Endothelial cell of umbilical vein (primary cell): ENCODE data around the gene CLASRP. TPM values are rescaled to one million over a fixed set of nuclear protein-coding genes. Genes with fewer than 3 reads are reported as not detected.

ENCODE experiments used
- BruUV-seq: library from RNA; stranded (reverse); fragments of 400-500 nt; replicated peaks from 2 replicates; lab custom pipeline; 2021; lab: Mats Ljungman, UMichigan
- CTCF ChIA-PET: fragments of 300-600, 350-600 bp; sonication (Branson Sonifier 250); formaldehyde crosslinking; loops from one replicate; lab custom pipeline; 2021; ENCODE audit warnings: antibody characterized with exemption, inconsistent platforms; lab: Charles Lee
- POLR2A ChIA-PET: fragments of 300-600, 350-600 bp; sonication (Branson Sonifier 250); formaldehyde crosslinking; loops from one replicate; lab custom pipeline; 2021; ENCODE audit warnings: antibody characterized with exemption, inconsistent platforms; lab: Charles Lee
- DNase-seq: peaks from one replicate; pipeline ENCODE4 v3.0.0-alpha.2; 2011; ENCODE audit warnings: low read depth, low spot score
- FAIRE-seq: peaks from 2 replicates; lab custom pipeline; 2011; peaks lifted over from hg19 to GRCh38; lab: Jason Lieb, UNC
- H2AFZ ChIP-seq: 2 replicates; pipeline ENCODE4 v1.6.0; 2012; ENCODE audit warnings: low read depth, low read length, control low read depth, inconsistent platforms
- H3K27ac ChIP-seq: 2 replicates; pipeline ENCODE4 v1.5.1; 2011; ENCODE audit warnings: low read depth, mild to moderate bottlenecking, control low read depth, low read length, moderate library complexity; ENCODE audit not compliant: insufficient read depth
- H3K27me3 ChIP-seq, 2 experiments: 2 replicates each; pipeline versions ENCODE4 v1.6.0 to v1.6.1; 2011; ENCODE audit warnings: low read length in 2 of 2, mixed read lengths in 1 of 2; ENCODE audit not compliant: control insufficient read depth in 2 of 2, insufficient read depth in 2 of 2
- H3K36me3 ChIP-seq, 2 experiments: 2 replicates in 1 of 2; 3 replicates in 1 of 2; pipeline ENCODE4 v1.5.1; 2011; ENCODE audit warnings: low read length in 2 of 2, mild to moderate bottlenecking in 1 of 2, moderate library complexity in 1 of 2; ENCODE audit not compliant: control insufficient read depth in 2 of 2, insufficient read depth in 2 of 2; ENCODE audit errors: extremely low read depth in 1 of 2
- H3K4me1 ChIP-seq: 3 replicates; pipeline ENCODE4 v1.5.1; 2011; ENCODE audit warnings: mild to moderate bottlenecking, low read length; ENCODE audit not compliant: control insufficient read depth, insufficient read depth; ENCODE audit errors: extremely low read depth
- H3K4me2 ChIP-seq: 2 replicates; pipeline ENCODE4 v1.6.1; 2011; ENCODE audit warnings: low read length, control low read depth, mixed read lengths; ENCODE audit not compliant: insufficient read depth
- H3K4me3 ChIP-seq, 3 experiments: fragments of 200-600 bp in 1 of 3; sonication (generic), shearing (Covaris generic) in 1 of 3; replicated peaks in 1 of 3; 2 replicates each; pipeline ENCODE4 v1.5.1; 2011 to 2016; ENCODE audit warnings: control low read depth in 3 of 3, low read length in 3 of 3, mild to moderate bottlenecking in 2 of 3, inconsistent platforms in 1 of 3, low read depth in 1 of 3, moderate library complexity in 1 of 3; ENCODE audit not compliant: insufficient read depth in 1 of 3
- H3K79me2 ChIP-seq: 2 replicates; pipeline ENCODE4 v1.6.0; 2012; ENCODE audit warnings: low read length, inconsistent platforms; ENCODE audit not compliant: control insufficient read depth, insufficient read depth
- H3K9ac ChIP-seq: replicated peaks from 2 replicates; pipeline ENCODE3; 2011; ENCODE audit warnings: low read length, control low read depth; ENCODE audit not compliant: insufficient read depth; ENCODE audit errors: extremely low read depth
- H3K9me1 ChIP-seq: replicated peaks from 3 replicates; pipeline ENCODE4 v1.6.0; 2011; ENCODE audit warnings: mild to moderate bottlenecking, low read length; ENCODE audit not compliant: control insufficient read depth, insufficient read depth; ENCODE audit errors: extremely low read depth
- H3K9me3 ChIP-seq: replicated peaks from 2 replicates; pipeline ENCODE4 v1.5.1; 2012; ENCODE audit warnings: low read length, inconsistent platforms; ENCODE audit not compliant: control insufficient read depth, insufficient read depth
- H4K20me1 ChIP-seq: replicated peaks from 2 replicates; pipeline ENCODE3; 2011; ENCODE audit warnings: mild to moderate bottlenecking, low read length; ENCODE audit not compliant: control insufficient read depth, insufficient read depth; ENCODE audit errors: extremely low read depth
- CTCF ChIP-seq, 2 donors: IDR thresholded peaks; 1 replicate in 1 of 2; 2 replicates in 1 of 2; pipeline ENCODE4 v1.5.1; 2011; ENCODE audit warnings: low read length in 2 of 2, mild to moderate bottlenecking in 2 of 2, moderate library complexity in 2 of 2, control low read depth in 1 of 2, inconsistent platforms in 1 of 2, low read depth in 1 of 2; ENCODE audit not compliant: insufficient read depth in 1 of 2; ENCODE audit errors: extremely low read depth in 1 of 2
- EZH2 ChIP-seq: IDR thresholded peaks from 2 replicates; pipeline ENCODE4 v1.6.1; 2012; ENCODE audit warnings: borderline replicate concordance, low read depth, mild to moderate bottlenecking, moderate library complexity, low read length, inconsistent platforms; ENCODE audit not compliant: severe bottlenecking
- FOS ChIP-seq: IDR thresholded peaks from 2 replicates; pipeline ENCODE4 v1.6.1; 2011; ENCODE audit warnings: mild to moderate bottlenecking, low read length, moderate library complexity, borderline replicate concordance; ENCODE audit not compliant: insufficient read depth
- GATA2 ChIP-seq: IDR thresholded peaks from 2 replicates; pipeline ENCODE4 v1.7.0; 2011; ENCODE audit warnings: low read depth, mild to moderate bottlenecking, moderate library complexity, mixed read lengths, low read length; ENCODE audit not compliant: insufficient read length, insufficient read depth
- JUN ChIP-seq: IDR thresholded peaks from 2 replicates; pipeline ENCODE4 v1.6.1; 2011; ENCODE audit warnings: borderline replicate concordance, low read depth; ENCODE audit not compliant: insufficient read length, insufficient read depth
- MYC ChIP-seq: IDR thresholded peaks from one replicate; pipeline ENCODE4 v1.6.1; 2011; ENCODE audit warnings: mild to moderate bottlenecking, low read depth, low read length
- POLR2A ChIP-seq: IDR thresholded peaks from 2 replicates; pipeline ENCODE4 v1.6.1; 2012; ENCODE audit warnings: low read depth, mild to moderate bottlenecking, control low read depth, low read length
- POLR2AphosphoS5 ChIP-seq: IDR thresholded peaks from 2 replicates; pipeline ENCODE4 v1.6.1; 2012; ENCODE audit warnings: low read depth, mild to moderate bottlenecking, control low read depth, low read length, moderate library complexity; ENCODE audit not compliant: insufficient read depth
- dilution Hi-C: fragments of 300-500 bp; cut with MboI; formaldehyde crosslinking; loops from one replicate; pipeline ENCODE4 v1.15.0; 2019; ENCODE audit warnings: low sequenced_read_pairs; ENCODE audit not compliant: extremely low pct_ligation_motif_present
- intact Hi-C: fragments of 100-400 bp; cut with micrococcal nuclease; formaldehyde crosslinking; loops from one replicate; pipeline ENCODE4 v1.10.0; 2022
- polyA plus RNA-seq, 4 experiments: library from polyadenylated mRNA; depleted of rRNA in 3 of 4; stranded (reverse) in 3 of 4; unstranded in 1 of 4; fragments of >200 nt; gene quantifications; 2 replicates each; pipeline versions ENCODE4 v1.2.1 to v1.2.3, GENCODE V29; 2011 to 2012; ENCODE audit warnings: missing spikeins in 1 of 4
- total RNA-seq: library from RNA; stranded (reverse); gene quantifications from 2 replicates; pipeline ENCODE4 v1.2.3, GENCODE V29; 2021
- TF ChIP-seq, protein P1 (sequence below): IDR thresholded peaks from 2 replicates; pipeline ENCODE4 v1.6.1; 2011; ENCODE audit not compliant: insufficient read depth, insufficient read length

Gene CLASRP
- total and polyA plus RNA-seq, 2 donors (not counting 3 experiments of a cell fraction or from before 2014, with no cell fraction given): 40.7 to 70.7 TPM

DNA sequence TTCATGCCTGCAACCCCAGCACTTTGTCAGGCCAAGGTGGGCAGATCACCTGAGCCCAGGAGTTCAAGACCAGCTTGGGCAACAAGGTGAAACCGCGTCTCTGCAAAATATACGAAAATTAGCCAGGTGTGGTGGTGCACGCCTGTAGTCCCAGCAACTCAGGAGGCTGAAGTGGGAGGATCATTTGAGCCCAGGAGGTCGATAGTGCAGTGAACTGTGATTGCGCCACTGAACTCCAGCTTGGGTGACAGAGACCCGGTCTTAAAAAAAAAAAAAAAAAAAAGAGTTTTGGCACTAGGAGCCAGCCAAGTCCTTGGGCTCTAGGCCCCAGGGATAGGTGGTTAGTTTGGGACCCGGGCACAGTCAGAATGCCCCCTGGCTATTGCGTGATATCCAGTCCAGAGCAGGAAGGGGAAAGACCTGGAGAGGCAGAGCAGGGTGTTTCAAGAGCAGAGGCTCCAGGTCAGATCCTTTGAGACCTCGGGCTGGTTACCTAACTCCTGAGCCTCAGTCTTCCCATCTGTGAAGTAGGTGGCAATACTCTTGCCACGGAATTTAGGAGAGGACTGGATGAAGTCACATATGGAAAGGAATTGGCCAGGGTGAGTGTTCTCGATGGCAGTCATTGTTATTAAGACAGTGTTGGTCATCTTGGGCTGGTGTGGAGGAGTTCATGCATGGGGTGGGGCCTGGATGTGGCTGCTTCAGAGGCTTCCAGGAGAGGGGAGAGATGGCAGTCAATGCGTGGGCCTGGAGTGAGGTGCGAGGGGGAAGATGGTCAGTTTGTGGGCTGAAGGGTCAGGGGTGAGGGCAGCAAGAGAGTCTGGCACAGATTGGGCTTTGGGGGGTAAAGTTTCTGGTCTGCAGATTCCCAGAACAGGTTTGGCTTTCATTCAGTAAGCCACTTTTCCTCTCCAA, 56.9 kb downstream of the CLASRP start:
- Histone ChIP-seq H3K9me3 (no peaks in the 10 kb centered on the region), H3K4me3 (no peak overlapping the region), H3K9me1 (no peaks in the 10 kb centered on the region), H4K20me1 (no peaks in the 10 kb centered on the region), H3K27me3 (no peaks in the 10 kb centered on the region), H3K36me3 (no peaks in the 10 kb centered on the region), H3K9ac (no peak overlapping the region), H2AFZ (no peak overlapping the region), H3K79me2 (peaks cover 76% of the 10 kb centered on the region), H3K4me2 (no peak overlapping the region), H3K27ac (no peak overlapping the region), H3K4me1 (peaks cover 30% of the 10 kb centered on the region)
- TF ChIP-seq GATA2 (no peak), CTCF (IDR thresholded peaks at IDR 0.05; ENCODE audit: extremely low read depth in 1 of 2, insufficient read depth in 1 of 2, low read depth in 1 of 2, low read length in 2 of 2) (no peak), FOS (no peak), JUN (no peak), MYC (no peak), POLR2AphosphoS5 (no peak), EZH2 (no peak), POLR2A (no peak)
- TF ChIP-seq, protein P1, sequence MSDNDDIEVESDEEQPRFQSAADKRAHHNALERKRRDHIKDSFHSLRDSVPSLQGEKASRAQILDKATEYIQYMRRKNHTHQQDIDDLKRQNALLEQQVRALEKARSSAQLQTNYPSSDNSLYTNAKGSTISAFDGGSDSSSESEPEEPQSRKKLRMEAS: no peak
- BruUV-seq: no TSS peak
- ChIA-PET POLR2A (no interaction called here), CTCF (interaction anchor here (0.7 kb wide), 1 partner anchor 19 kb away, joined by 3 read pairs; no protein-coding TSS in a partner anchor)
- intact Hi-C loops: no loop called here
- dilution Hi-C loops: no loop called here
- no peak for FAIRE-seq
- no peak for DNase-seq
